NCI-H526 treated with DMSO at 0.1 percent for 48 hours (cell line): Measurements from ENCODE around the gene GMNN.
"Not testable (repeated sequence)": the region's sequence is repeated elsewhere in the genome, so short reads cannot be mapped to it uniquely, and the experiment has no call there.

Source experiments
- DNase-seq: peaks from one replicate; lab custom pipeline; 2025; lab: John Stamatoyannopoulos, UW

The GMNN gene

DNA sequence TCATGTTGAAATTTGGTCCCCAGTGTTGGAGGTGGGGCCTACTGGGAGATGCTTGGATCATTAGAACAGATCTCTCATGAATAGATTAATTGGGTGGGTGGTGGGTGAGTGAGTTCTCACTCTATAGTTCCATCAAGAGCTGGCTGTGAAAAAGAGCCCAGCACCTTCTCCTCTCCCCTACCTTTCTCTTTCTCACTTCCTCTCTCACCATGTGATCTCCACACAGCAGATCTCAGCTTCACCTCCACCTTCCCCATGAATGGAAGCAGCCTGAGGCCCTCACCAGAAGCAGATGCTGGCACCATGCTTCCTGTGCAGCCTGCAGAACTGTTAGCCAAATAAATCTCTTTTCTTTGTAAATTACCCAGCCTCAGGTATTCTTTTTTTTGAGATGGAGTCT lies 12.9 kb upstream of the GMNN start:
- no peak for DNase-seq

- DNase-seq, result no peak
Measured at GRCh38 chr6:24763578-24763977, 11.2 kb upstream of the GMNN start.

- not testable (repeated sequence) for DNase-seq
Measured at GRCh38 chr6:24764833-24765828, 9.6 kb upstream of the GMNN start.

DNA sequence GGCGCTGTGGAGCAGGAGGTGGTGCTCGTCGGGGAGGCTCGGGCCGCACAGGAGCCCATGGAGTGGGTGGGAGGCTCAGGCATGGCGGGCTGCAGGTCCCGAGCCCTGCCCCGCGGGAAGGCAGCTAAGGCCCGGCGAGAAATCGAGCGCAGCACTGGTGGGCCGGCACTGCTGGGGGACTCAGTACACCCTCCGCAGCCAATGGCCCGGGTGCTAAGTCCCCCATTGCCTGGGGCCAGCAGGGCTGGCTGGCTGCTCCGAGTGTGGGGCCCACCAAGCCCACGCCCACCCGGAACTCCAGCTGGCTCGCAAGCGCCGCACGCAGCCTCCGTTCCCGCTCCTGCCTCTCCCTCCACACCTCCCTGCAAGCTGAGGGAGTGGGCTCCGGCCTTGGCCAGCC lies 8.8 kb upstream of the GMNN start:
- not testable (repeated sequence) for DNase-seq

GRCh38 chr6:24766680-24767462 lies 7.9 kb upstream of the GMNN start:
- no peak for DNase-seq

GRCh38 chr6:24768361-24768760 lies 6.4 kb upstream of the GMNN start:
- no peak for DNase-seq

- peak; percentile 50 for DNase-seq
Measured at GRCh38 chr6:24775520-24776058, 852 bp downstream of the GMNN start.

GRCh38 chr6:24777227-24777626 lies 2.5 kb downstream of the GMNN start:
- DNase-seq, result no peak

DNA sequence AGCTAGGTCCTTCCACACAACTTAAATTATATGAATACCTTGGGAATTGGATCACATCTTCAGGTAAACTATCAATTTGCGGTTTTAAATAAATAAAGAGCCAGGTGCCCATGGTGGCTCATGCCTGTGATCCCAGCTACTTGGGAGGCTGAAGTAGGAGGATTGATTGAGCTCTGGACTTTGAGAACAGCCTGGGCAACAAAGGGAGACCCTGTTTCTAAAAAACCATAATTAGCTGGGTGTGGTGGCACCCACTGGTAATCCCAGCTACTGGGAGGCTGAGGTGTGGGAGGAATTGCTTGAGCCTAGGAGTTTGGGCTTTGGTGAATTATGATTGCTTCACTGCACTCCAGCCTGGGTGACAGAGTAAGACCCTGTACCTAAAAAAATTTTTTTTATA lies 3.4 kb downstream of the GMNN start:
- DNase-seq, result no peak

GRCh38 chr6:24778878-24779277 lies 4.1 kb downstream of the GMNN start:
- no peak for DNase-seq

GRCh38 chr6:24779416-24780016 lies 4.8 kb downstream of the GMNN start:
- no peak for DNase-seq

- DNase-seq, result no peak
Measured at GRCh38 chr6:24780206-24780605, 5.5 kb downstream of the GMNN start.

GRCh38 chr6:24788031-24788665 lies 13.4 kb downstream of the GMNN start:
- DNase-seq, result no peak

- no peak for DNase-seq
Measured at GRCh38 chr6:24795106-24795505, 20.4 kb downstream of the GMNN start.

GRCh38 chr6:24796616-24797290 lies 22.0 kb downstream of the GMNN start:
- DNase-seq, result no peak

- no peak for DNase-seq
Measured at GRCh38 chr6:24797596-24798216, 23.0 kb downstream of the GMNN start.

DNA sequence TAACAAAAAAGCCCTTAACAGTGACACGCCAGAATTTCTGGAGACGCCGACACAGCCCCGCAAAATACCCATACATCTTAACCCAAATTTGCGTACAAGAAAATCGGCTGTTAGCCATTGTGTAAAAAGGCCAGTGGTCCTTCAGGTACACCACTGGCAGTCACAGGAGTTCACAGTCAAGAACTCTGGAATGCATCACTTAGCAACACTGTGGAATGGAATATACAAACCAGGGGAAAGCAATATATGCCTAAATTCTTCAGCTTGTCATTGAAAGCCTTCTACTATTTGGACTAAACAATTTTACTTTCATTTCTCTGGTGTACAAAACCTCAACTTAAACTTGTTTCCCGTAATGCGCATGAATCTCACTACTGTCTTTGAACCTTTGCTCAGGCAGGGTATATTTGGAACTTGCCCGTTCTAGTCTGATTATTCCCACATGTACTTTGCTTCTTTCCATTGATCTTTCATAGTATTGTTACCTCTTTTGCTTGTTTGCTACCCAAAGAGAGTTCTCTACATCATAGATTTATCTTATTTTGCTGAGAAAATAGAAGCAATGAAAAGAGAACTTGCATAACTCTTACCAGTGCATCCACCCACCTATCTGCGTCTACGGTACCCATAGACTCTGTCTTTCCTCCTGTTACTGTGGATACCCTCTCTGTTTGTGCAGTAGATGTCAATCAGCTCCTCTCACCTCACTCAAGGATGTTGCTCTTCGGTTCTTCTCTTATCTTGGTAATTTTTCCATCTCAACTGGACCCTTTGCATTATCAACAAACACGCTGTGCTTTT lies 24.2 kb downstream of the GMNN start, which contains the start of gene ARMH2:
Gene ARMH2, minus strand, starts transcription at position 178 of the 801 bp plus-strand sequence. Its CDS starts 60 bp downstream, at position 118.
- DNase-seq, result no peak

DNA sequence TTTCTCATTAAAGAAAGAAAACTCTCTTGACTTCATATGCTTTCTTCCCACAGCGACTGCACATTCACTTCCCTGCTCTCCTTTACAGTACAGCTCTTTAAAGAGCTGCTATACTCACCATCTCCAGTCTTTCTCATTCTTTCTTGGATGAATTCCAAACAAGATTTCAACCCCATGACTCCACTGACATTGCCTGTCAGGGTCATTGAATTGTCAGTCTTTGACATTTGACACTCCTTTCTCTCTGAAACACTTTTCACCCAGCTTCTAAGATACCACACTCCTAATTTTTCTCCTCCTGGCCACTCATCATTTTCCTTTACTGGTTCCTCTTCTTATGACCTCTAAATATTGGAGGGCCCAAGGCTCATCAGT lies 24.8 kb downstream of the GMNN start:
- DNase-seq, result no peak

GRCh38 chr6:24802271-24803059 lies 27.7 kb downstream of the GMNN start:
- no peak for DNase-seq
